ENCODE measurements around the gene ADAMTSL1. TPM values are rescaled to one million over a fixed set of nuclear protein-coding genes. Genes with fewer than 3 reads are reported as not detected.

ADAMTSL1 gene
- polyA plus RNA-seq, 3 donors = 10.4 to 15.8 (median 12.3) TPM

DNA sequence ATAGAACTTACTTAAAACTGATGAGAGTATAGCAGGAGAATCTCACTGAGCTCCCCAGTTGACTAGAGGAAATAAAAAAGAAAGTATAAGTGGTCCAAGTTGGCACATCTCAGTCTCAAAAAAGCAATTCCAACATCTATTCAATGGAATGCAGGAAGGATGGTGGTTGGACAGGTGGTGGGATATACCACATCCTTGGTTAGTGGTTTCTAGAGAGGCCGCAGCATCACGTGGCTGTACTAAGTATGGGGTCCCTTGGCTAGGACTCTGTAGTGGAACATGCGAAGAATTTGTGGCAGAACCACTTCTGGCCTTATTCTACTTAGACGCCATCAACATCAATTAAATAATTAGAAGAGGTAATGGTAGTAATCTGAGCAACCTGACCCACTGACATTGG is 326.6 kb downstream of the ADAMTSL1 start:
- no peak for DNase-seq

DNA sequence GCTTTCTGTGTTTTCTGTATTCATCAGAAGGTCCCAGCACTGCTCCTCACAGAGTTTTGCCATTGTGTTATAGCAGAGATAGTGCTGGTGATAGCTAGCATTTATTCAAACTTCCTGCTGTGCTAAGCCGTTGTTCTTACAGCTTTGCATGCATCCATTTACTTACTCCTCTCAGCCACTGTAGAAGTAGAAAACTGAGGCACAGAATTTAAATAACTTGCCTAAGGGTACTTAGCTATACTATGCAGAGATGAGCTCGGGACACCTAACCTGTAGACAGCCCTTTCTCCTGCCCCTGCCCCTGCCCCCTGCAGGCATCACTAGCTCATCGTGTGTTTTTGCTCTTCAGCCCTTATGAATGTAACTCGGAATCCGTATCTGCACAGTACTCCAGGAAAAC is 331.4 kb downstream of the ADAMTSL1 start:
- DNase-seq = no peak

DNA sequence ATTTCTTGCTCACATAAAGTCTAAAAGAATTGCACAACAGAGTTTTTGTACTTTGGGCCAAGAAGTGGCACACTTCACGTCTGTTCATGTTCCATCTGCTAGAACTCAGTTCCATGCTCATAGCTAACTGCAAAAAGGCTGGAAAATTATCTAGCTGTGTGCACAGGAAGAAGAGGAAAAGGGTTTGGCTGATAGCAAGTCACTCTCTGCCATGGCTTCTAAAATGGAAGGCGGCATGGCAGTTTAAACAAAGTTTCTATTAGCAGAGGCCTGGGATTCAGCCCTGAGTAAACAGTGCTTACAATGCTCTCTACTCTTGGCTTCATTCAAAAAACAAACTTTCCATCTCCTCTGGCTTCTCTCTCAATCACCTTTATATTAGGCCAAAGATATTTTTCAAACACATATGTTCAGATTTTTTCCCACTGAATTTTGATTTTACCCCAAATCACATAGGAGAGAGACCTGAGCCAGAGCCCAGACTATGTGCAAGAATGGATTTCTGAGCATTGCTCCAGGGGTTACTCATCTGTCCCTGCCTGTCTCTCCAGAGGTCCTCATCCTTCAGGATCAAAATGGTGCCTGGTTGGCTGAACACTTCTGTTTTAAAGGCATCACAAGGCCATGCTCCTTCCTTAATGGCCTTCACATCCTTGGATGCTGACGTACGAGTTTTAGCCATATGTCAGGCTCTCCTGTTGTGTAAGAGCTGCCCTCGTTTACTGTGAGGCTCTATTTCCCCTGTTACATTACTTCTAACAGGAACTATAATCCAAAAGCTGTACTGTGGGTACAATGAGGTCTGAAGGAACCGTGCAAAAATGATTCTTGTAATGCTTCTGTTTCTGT is 332.5 kb downstream of the ADAMTSL1 start:
- no peak for DNase-seq

DNA sequence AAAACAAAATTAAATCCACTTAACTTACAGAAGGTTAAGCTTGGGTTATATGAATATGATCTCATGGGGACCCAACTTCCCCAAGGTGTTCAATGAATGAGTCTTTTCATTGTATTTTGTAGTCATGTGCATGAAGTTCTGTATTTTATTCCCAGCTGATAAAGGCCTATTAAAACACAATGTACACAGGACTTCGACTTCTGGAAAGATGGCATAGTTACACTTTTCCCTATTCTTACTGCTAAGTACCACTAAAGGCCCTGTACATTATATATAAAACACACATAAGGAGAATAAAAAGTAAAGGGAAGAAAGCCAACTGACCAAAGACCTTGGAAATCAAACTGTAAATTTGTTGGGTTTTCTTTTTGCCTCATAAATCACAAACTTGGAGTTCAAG is 336.6 kb downstream of the ADAMTSL1 start:
- no peak for DNase-seq

DNA sequence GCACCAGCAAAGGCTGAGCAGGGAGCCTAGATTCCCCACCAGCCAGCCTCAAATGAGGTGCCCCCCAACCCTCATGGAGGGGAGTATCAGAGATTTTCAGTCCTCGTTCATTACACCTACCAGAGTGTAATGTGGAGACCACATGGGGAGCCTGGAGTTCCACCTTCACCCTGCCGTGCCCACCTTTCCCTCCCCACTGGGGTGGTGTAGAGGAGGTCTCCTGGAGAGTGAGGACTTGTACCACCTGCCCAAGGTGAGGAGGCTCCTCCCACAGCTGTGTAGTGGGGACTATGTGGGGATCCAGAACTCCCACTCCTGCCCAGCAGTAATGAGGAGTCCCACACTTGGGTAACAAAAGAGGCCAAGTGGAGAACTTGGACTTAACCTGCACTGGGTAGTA is 337.2 kb downstream of the ADAMTSL1 start:
- DNase-seq = no peak

DNA sequence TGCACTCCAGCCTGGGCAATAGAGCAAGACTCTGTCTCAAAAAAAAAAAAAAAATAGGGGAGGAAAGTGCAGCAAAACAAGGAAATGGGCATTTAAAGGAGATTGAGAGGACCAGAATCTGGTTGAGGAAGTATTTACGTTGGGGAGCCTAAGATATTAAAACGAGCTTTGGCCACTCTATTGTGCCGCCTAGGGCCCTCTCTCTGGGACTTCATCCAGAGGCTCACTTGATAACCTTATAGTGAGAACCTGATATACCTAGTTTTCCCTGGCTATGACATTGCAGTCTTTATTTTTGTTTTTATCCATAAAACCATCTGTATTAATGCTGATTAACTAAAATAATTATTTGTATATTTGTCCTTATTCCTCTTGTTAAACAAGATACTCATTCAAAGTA is 345.5 kb downstream of the ADAMTSL1 start:
- no peak for DNase-seq

DNA sequence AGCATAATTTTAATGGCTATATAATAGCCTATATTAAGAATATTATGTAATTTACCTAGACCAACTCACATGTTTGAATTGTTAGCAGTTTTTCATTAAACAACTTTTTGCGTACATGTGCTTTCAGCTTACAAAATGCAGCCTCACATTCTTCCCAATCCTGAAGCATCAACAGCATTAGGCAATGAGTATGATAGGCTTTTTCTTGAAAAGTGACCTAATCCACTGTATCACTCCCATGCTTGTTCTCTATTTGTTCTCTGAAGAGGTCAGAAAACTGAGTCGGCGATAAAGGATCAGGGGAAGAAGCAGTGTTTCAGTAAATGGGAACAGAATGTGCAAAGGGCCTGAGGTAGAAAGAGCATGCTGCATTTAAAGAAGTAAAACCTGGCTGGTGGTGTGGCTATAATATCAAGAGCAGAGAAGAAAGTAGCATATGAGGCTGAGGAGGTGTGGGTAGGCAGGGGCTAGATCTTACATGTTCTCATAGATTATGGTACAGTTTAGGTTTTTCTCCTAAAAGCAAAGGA is 346.7 kb downstream of the ADAMTSL1 start:
- DNase-seq = no peak

DNA sequence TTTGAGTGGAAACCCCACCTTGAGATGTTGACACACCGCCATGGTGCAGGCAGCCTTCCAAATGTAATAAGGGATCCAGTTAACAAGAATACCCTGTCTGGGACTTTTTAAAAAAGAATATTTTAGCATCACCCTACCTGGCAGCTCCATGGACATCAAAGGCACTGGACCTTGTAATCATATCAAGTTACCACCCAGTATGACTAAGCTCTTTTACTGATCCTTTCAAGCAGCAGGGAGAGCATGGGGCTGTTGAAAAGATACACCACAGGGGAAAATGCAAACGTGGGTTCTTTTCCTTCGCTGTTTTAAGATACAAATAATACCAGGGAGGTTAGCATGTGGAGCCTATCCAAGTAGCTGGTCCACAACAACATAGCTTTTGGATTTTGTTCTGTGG is 347.8 kb downstream of the ADAMTSL1 start:
- DNase-seq = peak; percentile 26

DNA sequence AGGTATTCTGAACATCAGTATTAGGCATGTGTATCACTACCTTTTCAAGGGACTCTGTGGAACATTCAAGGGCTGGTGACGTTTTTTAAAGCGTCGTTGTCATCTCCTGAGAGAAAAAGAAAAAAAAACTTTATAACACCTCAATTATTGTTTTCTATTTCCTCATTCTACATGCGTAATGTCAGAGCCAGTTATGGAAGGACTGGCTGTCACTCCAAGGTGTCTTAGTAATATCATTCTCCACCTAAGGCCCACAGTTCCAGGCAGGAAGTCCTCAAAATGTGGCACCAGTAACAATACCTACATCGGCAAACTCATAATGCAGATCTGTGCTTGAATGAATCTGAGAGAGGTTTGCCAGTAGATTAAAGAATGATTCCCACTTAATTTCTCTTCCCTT is 348.9 kb downstream of the ADAMTSL1 start:
- no peak for DNase-seq

DNA sequence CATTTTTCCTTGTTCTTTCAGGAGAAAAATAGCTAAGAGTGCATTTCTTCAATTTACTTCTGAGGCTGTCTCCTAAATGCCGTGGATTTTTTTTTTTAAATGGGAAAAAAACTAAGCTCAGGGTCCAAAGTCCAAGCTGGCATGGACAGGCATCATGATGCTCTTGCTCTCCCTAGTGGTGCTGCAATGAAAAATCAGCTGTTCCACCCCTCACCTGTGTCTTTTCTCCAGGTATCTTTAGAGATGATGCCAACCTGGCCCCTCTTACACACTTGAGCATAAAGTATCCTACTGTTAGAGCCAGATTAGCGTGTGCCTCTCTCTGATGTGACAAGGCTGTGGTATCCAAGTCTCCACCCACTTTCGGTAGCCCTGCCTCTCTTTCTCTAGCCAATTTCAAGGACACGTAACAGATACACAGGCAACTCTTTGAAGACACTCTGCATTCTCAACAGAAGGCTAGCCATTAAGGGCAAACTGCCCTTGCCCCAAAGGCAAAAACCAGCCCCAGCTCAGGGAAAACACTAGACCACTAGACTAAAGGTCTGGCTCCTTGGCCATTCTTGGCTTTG is 350.2 kb downstream of the ADAMTSL1 start:
- DNase-seq = peak; percentile 16

DNA sequence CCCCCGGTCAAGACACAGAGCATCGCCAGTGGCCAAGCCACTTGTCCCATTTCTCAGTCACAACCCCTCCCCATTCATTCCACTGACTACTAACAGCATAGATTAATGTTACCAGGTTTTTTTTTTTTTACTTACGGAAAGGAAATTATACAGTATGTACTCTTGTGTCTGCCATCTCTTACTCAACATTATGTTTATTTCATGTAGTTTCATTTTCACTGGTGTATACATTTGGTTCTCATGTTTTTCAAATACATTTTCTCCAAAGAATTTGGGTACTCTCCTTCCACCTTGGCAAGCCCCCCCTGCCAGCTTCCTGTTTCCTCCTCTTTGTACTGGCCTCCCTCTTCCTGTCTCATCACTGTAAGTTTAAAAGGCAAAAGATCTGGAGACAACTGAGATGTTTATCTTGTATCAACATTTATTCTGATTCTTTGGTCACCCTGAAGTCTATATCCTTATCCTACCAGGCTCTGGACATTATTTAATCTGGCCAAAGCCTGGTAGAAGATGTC is 351.8 kb downstream of the ADAMTSL1 start:
- no peak for DNase-seq

DNA sequence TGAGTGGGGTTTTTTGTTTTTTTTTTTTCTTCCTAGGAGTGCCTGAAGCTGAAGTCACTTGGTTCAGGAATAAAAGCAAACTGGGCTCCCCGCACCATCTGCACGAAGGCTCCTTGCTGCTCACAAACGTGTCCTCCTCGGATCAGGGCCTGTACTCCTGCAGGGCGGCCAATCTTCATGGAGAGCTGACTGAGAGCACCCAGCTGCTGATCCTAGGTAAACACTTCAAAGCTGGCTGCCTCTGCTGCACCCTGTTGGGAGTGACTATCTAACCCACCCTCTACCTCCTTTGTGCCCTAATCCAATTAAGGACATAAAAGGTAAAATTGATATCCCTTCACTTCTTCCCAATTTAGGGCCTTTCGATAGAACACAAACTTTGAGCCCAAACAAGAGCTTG is 352.3 kb downstream of the ADAMTSL1 start:
- no peak for DNase-seq

DNA sequence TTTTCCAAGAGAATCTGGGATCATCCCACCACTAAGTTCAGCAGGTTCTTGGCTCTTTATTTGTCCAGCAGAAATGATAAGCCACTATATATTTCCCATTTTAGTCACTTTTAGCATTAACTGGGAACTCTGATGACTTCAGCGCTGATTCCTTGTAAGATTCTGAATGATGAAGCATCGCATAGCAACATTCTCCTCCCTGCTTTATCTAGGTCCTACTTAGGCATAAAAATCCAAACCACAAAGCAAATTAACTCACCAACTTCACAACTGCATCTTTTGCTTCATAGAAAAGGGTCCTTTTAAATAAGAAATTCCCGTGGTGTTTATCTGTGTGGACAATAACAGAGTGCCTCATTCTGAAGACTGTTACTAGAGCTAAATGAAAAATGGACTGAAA is 355.1 kb downstream of the ADAMTSL1 start:
- no peak for DNase-seq

DNA sequence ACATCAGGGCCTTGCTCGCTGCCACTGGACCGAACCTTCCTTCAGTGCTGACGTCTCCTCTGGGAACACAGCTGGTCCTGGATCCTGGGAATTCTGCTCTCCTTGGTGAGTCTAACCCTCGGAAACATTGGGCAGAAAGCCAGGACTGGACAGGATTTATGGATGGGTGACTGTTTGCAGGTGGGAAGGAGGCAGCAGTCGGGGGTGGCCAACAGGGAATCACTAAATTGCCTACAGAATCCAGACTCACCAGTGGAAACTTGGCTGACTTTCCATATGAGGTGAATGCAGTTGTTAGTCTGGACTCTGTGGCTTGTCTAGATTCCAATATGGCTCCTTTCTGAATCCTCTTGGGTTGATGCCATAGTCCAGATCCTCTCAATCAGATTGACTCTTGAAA is 355.9 kb downstream of the ADAMTSL1 start:
- DNase-seq = no peak

DNA sequence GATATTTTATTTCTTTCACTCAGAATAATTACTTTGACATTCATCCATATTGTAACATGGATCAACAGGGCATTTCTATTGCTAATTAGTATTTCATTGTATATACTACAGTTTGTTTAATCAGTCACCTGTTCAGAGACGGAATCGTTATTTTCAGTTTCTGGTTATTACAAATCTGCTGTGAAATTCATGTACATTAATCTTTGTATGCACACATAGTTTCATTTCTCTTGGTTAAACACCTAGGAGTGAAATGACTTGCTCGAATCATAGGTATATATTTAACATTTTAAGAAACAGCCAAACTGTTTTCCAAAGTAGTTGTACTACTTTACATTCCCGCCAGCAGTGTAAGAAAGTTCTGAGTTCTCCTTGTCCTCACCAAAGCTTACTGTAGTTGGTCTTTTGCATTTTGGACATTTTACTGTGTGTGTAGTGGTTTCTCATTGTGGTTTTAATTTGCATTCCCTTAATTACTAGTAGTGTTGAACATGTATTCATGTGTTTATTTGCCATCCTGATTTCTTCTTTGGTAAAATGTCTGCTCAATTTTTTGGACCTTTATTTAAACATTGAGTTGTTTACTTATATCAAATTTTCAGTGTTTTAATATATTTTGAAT is 360.9 kb downstream of the ADAMTSL1 start:
- no peak for DNase-seq

DNA sequence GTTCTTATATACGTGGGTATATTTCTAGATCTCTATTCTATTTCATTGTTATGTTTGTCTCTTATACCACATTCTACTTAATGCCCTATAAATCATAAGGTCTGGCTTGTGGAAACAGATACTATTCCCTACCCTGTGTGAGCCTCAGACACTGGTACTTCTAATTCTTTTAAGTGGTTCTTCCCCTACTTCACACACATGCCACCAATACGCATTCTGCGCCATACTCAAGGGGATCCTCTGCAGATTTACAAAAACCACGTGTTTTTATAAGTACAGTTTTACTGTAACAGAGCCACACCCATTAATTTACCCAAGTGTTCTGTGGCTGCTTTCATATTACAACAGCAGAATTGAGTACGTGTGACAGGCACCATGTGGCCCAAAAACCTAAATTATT is 363.4 kb downstream of the ADAMTSL1 start:
- no peak for DNase-seq

DNA sequence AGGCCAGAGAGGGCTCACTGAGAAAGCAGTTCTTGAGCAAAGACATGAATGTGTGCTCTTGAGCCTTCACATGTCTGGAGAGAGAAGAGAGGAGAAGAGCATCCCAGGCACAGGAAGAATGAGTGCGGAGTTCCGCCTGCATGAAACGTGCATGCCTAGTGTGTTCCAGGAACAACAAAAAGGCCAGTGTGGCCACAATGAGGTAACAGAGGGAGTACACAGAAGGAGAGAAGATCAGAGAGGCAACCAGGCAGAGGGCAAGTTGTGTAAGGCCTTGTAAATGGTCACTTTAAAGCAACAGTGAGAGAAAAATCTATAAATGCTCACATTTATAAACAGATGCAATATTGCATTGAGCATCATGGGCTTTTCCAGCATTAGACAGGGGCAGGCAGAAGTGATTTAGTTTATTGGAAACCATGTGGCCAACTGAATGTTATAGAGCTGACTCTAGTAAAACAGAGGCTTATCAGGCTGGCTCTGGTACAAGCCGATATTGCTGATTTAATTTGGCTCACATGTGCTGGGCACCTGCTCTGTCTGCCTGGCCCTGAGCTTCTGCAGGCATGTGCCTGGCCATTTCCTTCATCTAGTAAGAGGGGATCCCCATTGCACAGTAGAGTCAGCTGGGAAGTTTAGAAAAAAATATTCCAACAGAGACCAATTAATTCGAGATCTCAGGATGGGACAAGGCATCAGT is 373.8 kb downstream of the ADAMTSL1 start:
- no peak for DNase-seq

DNA sequence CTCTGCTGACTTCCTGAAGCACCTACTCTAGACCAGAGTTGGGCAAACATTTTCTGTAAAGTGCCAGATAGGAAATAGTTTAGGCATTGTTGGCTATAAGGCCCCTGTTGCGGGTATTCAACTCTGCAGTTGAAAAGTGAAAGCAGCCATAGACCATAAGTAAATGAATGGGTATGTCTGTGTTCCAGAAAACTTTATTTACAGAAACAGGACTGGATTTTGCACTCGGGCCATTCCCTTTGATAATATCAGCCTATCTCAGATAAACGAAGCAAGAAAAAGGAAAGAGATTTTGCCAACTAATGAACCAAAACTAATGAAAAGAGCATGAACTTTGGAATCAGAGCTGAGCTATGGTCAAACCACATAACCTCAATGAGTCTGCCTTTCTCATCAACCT is 374.7 kb downstream of the ADAMTSL1 start:
- DNase-seq = no peak

DNA sequence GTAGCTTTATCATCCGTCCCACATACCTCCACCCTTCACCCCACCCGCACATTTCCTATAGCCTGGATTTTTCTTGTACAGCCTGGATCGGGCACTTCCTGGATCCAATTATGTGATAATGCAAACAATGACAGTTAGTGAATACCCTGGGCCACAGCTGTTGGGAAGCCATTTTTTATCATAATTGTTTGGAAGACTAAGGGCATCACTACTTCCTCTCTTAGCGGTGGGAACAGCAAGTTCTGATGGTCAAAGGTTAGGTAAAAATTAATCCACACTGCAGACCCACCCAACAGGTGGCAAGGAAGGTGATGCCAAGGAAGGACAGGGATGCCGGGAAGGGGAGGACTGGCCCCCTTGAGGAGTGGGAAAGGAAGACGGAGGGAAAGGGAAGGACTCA is 375.3 kb downstream of the ADAMTSL1 start:
- no peak for DNase-seq

DNA sequence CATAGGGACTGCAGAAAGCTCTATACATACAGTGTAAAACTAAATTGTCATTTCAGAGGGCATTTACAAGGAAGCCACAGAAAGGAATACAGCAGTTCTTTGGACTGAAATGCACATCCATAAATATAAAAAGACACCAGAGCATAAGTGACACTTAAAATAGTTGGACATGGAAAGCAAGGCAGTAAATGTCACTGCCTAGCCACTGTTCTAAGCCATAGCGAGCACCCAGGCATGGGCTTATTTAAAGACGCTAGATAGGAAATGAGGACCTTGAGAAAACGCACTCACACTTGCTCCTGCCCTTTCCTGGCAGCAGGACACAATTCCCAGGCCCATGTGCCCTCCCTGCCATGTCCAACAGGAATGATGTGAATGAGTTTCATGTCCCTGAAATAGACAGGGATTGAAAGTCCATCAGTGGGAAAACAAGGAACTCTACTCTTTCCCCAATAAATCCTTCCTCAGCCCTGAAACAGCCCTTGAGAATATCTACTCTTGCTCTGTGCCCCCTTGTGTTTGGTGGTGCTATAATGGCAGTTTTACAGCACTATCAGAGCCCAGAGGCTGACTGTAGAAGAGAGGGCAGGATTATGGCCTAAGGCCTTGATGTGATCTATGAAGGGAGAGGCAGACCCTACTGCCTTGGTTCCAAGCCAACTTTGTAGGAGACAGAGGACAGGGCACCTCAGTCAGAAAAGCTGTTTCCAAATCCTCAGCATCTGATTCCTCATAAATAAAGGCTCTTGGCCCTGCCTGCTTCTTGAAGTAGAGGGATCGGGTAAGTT is 376.1 kb downstream of the ADAMTSL1 start:
- DNase-seq = no peak

DNA sequence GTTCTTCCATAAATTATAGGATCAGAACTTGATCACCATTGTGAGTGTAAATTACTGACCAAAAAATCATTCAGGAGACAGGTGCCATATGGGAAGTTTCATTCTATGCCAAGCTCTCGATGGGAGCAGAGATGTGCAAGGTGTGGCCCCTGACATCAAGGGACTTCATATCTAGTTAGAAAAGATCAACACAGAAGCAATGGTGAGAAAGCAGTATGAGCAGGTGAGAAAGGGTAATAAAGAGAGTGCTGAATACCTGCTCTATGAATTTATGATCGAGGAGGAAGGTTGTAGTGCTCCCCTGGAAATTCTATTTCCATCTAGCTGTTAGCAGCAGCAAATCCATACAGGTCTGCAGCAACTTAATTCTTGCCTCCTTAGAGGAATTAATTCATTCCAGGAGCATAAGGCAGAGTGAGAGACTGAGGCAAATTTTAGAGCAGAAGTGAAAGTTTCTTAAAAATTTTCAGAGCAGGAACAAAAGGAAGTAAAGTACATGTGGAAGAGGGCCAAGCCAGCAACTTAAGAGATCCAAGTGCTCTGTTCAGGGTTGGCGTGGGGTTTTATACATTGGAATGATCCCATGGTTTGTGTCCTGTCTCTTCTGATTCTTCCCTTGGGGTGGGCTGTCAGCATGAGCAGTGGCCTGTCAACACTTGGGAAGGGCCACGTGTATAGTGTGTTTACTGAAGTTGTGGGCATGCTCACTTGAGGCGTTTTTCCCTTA is 377.3 kb downstream of the ADAMTSL1 start:
- DNase-seq = no peak
